SK-N-SH (cell line): ENCODE results near the gene LNPEP. TPM values are rescaled to one million over a fixed set of nuclear protein-coding genes. Genes with fewer than 3 reads are reported as not detected.

Experiments used
- CTCF ChIA-PET: fragments of 300-600, 350-600 bp; formaldehyde crosslinking; extraction: SDS; loops from one replicate; lab custom pipeline; 2021; lab: Yijun Ruan, JAX
- POLR2A ChIA-PET: fragments of 350-600 bp; sonication (Branson Sonifier 250); formaldehyde crosslinking; extraction: SDS; loops from one replicate; lab custom pipeline; 2020; ENCODE audit warnings: antibody characterized with exemption, inconsistent platforms; lab: Yijun Ruan, JAX
- DNase-seq: peaks from one replicate; pipeline ENCODE4 v3.0.0; 2012
- H2AFZ ChIP-seq: fragments of 200-600 bp; sonication (generic); 2 replicates; pipeline ENCODE4 v1.8.1; 2016; ENCODE audit warnings: antibody characterized with exemption, mild to moderate bottlenecking, low read depth
- H3F3A ChIP-seq: fragments of 200-600 bp; sonication (generic); replicated peaks from 2 replicates; pipeline ENCODE3; 2016; ENCODE audit warnings: antibody characterized with exemption, mild to moderate bottlenecking; ENCODE audit not compliant: insufficient read depth
- H3K27ac ChIP-seq, 2 experiments: fragments of 200-500 bp in 1 of 2; fragments of 200-600 bp in 1 of 2; sonication (Bioruptor generic) in 1 of 2; sonication (generic), shearing (Covaris generic) in 1 of 2; 2 replicates each; pipeline versions ENCODE4 v1.5.1 to v1.6.1; 2014 to 2016; ENCODE audit warnings: low read depth in 2 of 2, inconsistent platforms in 1 of 2, low read length in 1 of 2, mild to moderate bottlenecking in 1 of 2, mixed read lengths in 1 of 2
- H3K27me3 ChIP-seq: fragments of 200-600 bp; sonication (generic), shearing (Covaris generic); 2 replicates; pipeline ENCODE4 v1.6.1; 2016; ENCODE audit warnings: mixed run types; ENCODE audit not compliant: insufficient read depth
- H3K36me3 ChIP-seq, 2 experiments: fragments of 200-500 bp in 1 of 2; fragments of 200-600 bp in 1 of 2; sonication (Bioruptor generic) in 1 of 2; sonication (generic) in 1 of 2; replicated peaks in 1 of 2; 2 replicates each; pipeline versions ENCODE3 to v1.5.1; 2014 to 2016; ENCODE audit warnings: low read length in 1 of 2, mild to moderate bottlenecking in 1 of 2; ENCODE audit not compliant: insufficient read depth in 2 of 2, control insufficient read depth in 1 of 2
- H3K4me1 ChIP-seq, 2 experiments: fragments of 200-500 bp in 1 of 2; fragments of 200-600 bp in 1 of 2; sonication (Bioruptor generic) in 1 of 2; sonication (generic), shearing (Covaris generic) in 1 of 2; 2 replicates each; pipeline versions ENCODE4 v1.5.1 to v1.6.1; 2014 to 2016; ENCODE audit warnings: low read depth in 1 of 2, low read length in 1 of 2, mixed run types in 1 of 2; ENCODE audit not compliant: insufficient read depth in 2 of 2, control insufficient read depth in 1 of 2
- H3K4me2 ChIP-seq: fragments of 200-600 bp; sonication (generic), shearing (Covaris generic); 2 replicates; pipeline ENCODE4 v1.6.1; 2017; ENCODE audit warnings: mixed run types
- H3K4me3 ChIP-seq, 2 experiments: fragments of 200-500 bp in 1 of 2; fragments of 200-600 bp in 1 of 2; sonication (Bioruptor generic) in 1 of 2; sonication (generic), shearing (Covaris generic) in 1 of 2; 2 replicates each; pipeline versions ENCODE4 v1.5.1 to v1.8.1; 2014 to 2016; ENCODE audit warnings: low read depth in 2 of 2, inconsistent platforms in 1 of 2, low read length in 1 of 2, mild to moderate bottlenecking in 1 of 2, mixed read lengths in 1 of 2, moderate library complexity in 1 of 2
- H3K79me2 ChIP-seq: fragments of 200-600 bp; sonication (generic); 2 replicates; pipeline ENCODE4 v1.8.1; 2017; ENCODE audit warnings: mild to moderate bottlenecking; ENCODE audit not compliant: insufficient read depth
- H3K9ac ChIP-seq: fragments of 200-600 bp; sonication (generic); 2 replicates; pipeline ENCODE4 v1.6.1; 2017; ENCODE audit warnings: mixed run types
- H3K9me2 ChIP-seq: fragments of 200-600 bp; sonication (generic); 2 replicates; pipeline ENCODE4 v1.6.1; 2017; ENCODE audit warnings: mixed run types
- H3K9me3 ChIP-seq: fragments of 200-600 bp; sonication (generic); 2 replicates; pipeline ENCODE4 v1.6.1; 2017; ENCODE audit warnings: mixed run types, mild to moderate bottlenecking, moderate library complexity
- H4K20me1 ChIP-seq: fragments of 200-600 bp; sonication (generic); 2 replicates; pipeline ENCODE4 v1.6.1; 2017; ENCODE audit warnings: mild to moderate bottlenecking, mixed run types; ENCODE audit not compliant: insufficient read depth
- EZH2phosphoT487 ChIP-seq: fragments of 200-600 bp; sonication (generic); IDR thresholded peaks from 2 replicates; pipeline ENCODE4 v1.6.1; 2017; ENCODE audit warnings: low read depth, mixed run types, mild to moderate bottlenecking, antibody characterized with exemption, moderate library complexity, borderline replicate concordance
- FOXJ3 ChIP-seq: sonication (generic); formaldehyde crosslinking; IDR thresholded peaks from 2 replicates; pipeline ENCODE4 v1.5.1; 2020; ENCODE audit warnings: mild to moderate bottlenecking, missing genetic modification reagents
- FOXM1 ChIP-seq: IDR thresholded peaks from 2 replicates; pipeline ENCODE4 v1.4.0; 2012; ENCODE audit warnings: low read depth, mild to moderate bottlenecking
- GATA2 ChIP-seq: sonication (generic); formaldehyde crosslinking; IDR thresholded peaks from 2 replicates; pipeline ENCODE4 v1.5.0; 2020; ENCODE audit warnings: mild to moderate bottlenecking, missing genetic modification reagents
- JUND ChIP-seq: IDR thresholded peaks from 2 replicates; pipeline ENCODE4 v1.4.0; 2012
- MEF2A ChIP-seq: IDR thresholded peaks from 2 replicates; pipeline ENCODE4 v1.4.0; 2012; ENCODE audit warnings: low read depth, borderline replicate concordance
- NFIC ChIP-seq: IDR thresholded peaks from 2 replicates; pipeline ENCODE4 v1.4.0; 2012; ENCODE audit warnings: borderline replicate concordance
- POLR2AphosphoS5 ChIP-seq: IDR thresholded peaks from 2 replicates; pipeline ENCODE4 v1.6.1; 2012; ENCODE audit warnings: low read depth, low read length
- TCF12 ChIP-seq: IDR thresholded peaks from 2 replicates; pipeline ENCODE4 v1.4.0; 2012
- TEAD4 ChIP-seq: IDR thresholded peaks from 2 replicates; pipeline ENCODE4 v1.4.0; 2012; ENCODE audit warnings: mild to moderate bottlenecking, borderline replicate concordance; ENCODE audit not compliant: insufficient read depth
- YY1 ChIP-seq: IDR thresholded peaks from 2 replicates; pipeline ENCODE4 v1.4.0; 2012; ENCODE audit warnings: low read depth, mild to moderate bottlenecking
- WGBS: methylation state at CpG from one replicate; pipeline ENCODE4 v1.1.6; 2017; ENCODE audit warnings: low lambda C conversion rate; 5-methylcytosine and 5-hydroxymethylcytosine counted together
- polyA plus RNA-seq, 3 experiments: library from polyadenylated mRNA; depleted of rRNA; stranded (reverse); fragments of >200 nt; gene quantifications; 2 replicates each; pipeline ENCODE4 v1.2.3, GENCODE V29; 2012
- TF ChIP-seq, protein P1 (sequence below): IDR thresholded peaks from 2 replicates; pipeline ENCODE4 v1.4.0; 2012; ENCODE audit warnings: low read depth, borderline replicate concordance

Gene LNPEP
- polyA plus RNA-seq, 1 of the 3 experiments (the other 2 are of a cell fraction) = 4.3 TPM

DNA sequence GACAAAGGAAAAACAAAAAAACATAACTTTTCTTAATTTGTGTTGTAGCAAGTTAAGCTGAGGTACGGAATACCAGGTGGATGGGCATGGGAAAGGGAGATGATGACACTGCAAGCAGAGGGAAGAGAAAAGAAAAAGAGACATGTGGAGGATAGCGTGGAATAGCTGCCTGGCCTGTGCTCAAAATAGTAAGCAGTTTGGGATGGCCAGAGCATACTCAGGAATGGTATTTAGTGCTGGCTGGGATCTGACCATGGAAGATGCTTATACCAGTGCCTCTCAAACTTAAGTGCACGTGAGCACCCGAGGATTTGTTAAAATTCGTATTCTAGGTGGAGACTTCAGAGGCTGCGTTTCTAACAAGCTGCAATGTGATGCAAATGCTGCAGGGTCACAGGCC, 41.3 kb downstream of the LNPEP start:
- H3K4me1 ChIP-seq = peaks cover 0 to 21% of the 10 kb centered on the region in 2 experiments; a peak in 2 of 4 replicates
- no peak overlapping the region for H3K9ac ChIP-seq
- ChIA-PET CTCF (interaction anchor here (0.8 to 1.8 kb wide), 2 partner anchors 20 to 72 kb away, joined by 3 to 8 read pairs; no protein-coding TSS in a partner anchor), POLR2A (no interaction called here)
- H2AFZ ChIP-seq = no peak overlapping the region
- TF ChIP-seq MEF2A = no peak
- no peak for TF ChIP-seq TCF12
- TF ChIP-seq, protein P1, sequence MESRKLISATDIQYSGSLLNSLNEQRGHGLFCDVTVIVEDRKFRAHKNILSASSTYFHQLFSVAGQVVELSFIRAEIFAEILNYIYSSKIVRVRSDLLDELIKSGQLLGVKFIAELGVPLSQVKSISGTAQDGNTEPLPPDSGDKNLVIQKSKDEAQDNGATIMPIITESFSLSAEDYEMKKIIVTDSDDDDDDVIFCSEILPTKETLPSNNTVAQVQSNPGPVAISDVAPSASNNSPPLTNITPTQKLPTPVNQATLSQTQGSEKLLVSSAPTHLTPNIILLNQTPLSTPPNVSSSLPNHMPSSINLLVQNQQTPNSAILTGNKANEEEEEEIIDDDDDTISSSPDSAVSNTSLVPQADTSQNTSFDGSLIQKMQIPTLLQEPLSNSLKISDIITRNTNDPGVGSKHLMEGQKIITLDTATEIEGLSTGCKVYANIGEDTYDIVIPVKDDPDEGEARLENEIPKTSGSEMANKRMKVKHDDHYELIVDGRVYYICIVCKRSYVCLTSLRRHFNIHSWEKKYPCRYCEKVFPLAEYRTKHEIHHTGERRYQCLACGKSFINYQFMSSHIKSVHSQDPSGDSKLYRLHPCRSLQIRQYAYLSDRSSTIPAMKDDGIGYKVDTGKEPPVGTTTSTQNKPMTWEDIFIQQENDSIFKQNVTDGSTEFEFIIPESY = no peak
- no peak for TF ChIP-seq JUND
- no peak for TF ChIP-seq NFIC
- TF ChIP-seq FOXM1 = no peak
- no peak for TF ChIP-seq GATA2
- peaks cover 7% of the 10 kb centered on the region for H3F3A ChIP-seq
- H3K27ac ChIP-seq = no peak overlapping the region
- H3K4me3 ChIP-seq = no peak overlapping the region
- 99% methylated on average over 6 of the region's 6 CpGs for WGBS
- no peak for DNase-seq
- peaks cover 11 to 26% of the 10 kb centered on the region in 2 experiments for H3K36me3 ChIP-seq
- no peak overlapping the region for H3K4me2 ChIP-seq
- no peaks in the 10 kb centered on the region for H3K27me3 ChIP-seq
- no peaks in the 10 kb centered on the region for H3K9me2 ChIP-seq
- peaks cover 36% of the 10 kb centered on the region for H3K79me2 ChIP-seq
- H4K20me1 ChIP-seq = peaks cover 18% of the 10 kb centered on the region
- H3K9me3 ChIP-seq = no peaks in the 10 kb centered on the region

DNA sequence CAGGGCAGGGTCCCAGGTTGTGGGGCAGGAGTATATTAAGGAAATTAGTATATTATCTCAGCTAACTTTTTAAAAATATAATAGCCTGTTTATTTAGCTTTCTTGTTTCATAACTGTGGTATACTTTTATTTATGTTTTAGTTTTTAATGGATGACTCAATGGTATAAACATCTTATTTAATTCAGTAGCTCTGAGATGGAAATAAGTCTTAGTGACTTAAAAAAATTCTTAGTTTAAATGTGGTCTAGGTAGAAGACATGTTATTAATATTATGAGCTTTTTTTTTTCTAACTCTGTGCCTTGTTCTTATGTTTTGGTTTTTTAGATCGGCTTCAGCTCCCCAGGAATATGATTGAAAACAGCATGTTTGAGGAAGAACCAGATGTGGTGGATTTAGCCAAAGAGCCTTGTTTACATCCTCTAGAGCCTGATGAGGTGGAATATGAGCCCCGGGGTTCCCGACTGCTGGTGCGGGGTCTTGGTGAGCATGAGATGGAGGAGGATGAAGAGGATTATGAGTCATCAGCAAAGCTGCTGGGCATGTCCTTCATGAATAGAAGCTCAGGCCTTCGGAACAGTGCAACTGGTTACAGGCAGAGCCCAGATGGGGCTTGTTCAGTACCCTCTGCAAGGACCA, 43.1 kb downstream of the LNPEP start:
- ChIA-PET CTCF (no interaction called here), POLR2A (no interaction called here)
- no peak overlapping the region for H2AFZ ChIP-seq

More for the DNA sequence above, 43.1 kb downstream of the LNPEP start:
- Histone ChIP-seq H3K79me2 (peaks cover 21% of the 10 kb centered on the region), H3K36me3 (peaks cover 13 to 32% of the 10 kb centered on the region in 2 experiments), H3K4me1 (peaks cover 0 to 21% of the 10 kb centered on the region in 2 experiments; a peak in 2 of 4 replicates), H3K9me3 (no peaks in the 10 kb centered on the region), H3K27ac (no peak overlapping the region), H3K9me2 (no peaks in the 10 kb centered on the region), H3K4me3 (no peak overlapping the region), H3K9ac (no peak overlapping the region), H3K4me2 (no peak overlapping the region), H3K27me3 (no peaks in the 10 kb centered on the region), H3F3A (peaks cover 7% of the 10 kb centered on the region), H4K20me1 (peaks cover 18% of the 10 kb centered on the region)
- no peak for DNase-seq
- TF ChIP-seq NFIC (no peak), EZH2phosphoT487 (no peak), FOXJ3 (CRISPR knock-in tag) (no peak), YY1 (no peak), POLR2AphosphoS5 (no peak), TEAD4 (no peak), GATA2 (no peak)
- 94% methylated on average over 5 of the region's 5 CpGs for WGBS
